Measurements from ENCODE around the gene EMX2.

The EMX2 gene

GRCh38 chr10:117541909-117542705, 439 bp upstream of the EMX2 start (continued):
- TF ChIP-seq ZBTB7A (tag by site-specific recombination; IDR thresholded peaks at IDR 0.05; ENCODE audit: low read depth) (peak; percentile 97; the same call in 1 of the 2 replicates), ZNF280D (tag by site-specific recombination; IDR thresholded peaks at IDR 0.05) (no peak), ZFHX2 (tag by site-specific recombination; conservative IDR thresholded peaks at IDR 0.05) (peak; percentile 100), ZNF132 (tag by site-specific recombination; IDR thresholded peaks at IDR 0.05; ENCODE audit: borderline replicate concordance) (no peak), ZFP37 (tag by site-specific recombination; IDR thresholded peaks at IDR 0.05) (peak; percentile 46; the same call in 1 of the 2 replicates), ZBTB10 (tag by site-specific recombination; IDR thresholded peaks at IDR 0.05) (peak; percentile 96), ZNF24 (tag by site-specific recombination; IDR thresholded peaks at IDR 0.05) (peak; percentile 43; the same call in 1 of the 2 replicates), ZNF335 (tag by site-specific recombination; conservative IDR thresholded peaks at IDR 0.05) (peak; percentile 86), ZNF488 (tag by site-specific recombination; IDR thresholded peaks at IDR 0.05) (no peak), KLF9 (tag by site-specific recombination; IDR thresholded peaks at IDR 0.05; ENCODE audit: low read depth) (peak; percentile 73), TSHZ1 (tag by site-specific recombination; IDR thresholded peaks at IDR 0.05; ENCODE audit: borderline replicate concordance) (peak; percentile 70; the same call in 1 of the 2 replicates)

GRCh38 chr10:117543225-117544003, 868 bp downstream of the EMX2 start:
- Histone ChIP-seq H3K9me3 (ENCODE audit: control insufficient read depth, insufficient read depth, low read depth, low read length) (no peaks in the 10 kb centered on the region), H3K36me3 (ENCODE audit: control insufficient read depth in 2 of 2, insufficient read depth in 1 of 2, low read length in 2 of 2) (peaks cover 0 to 4% of the 10 kb centered on the region in 2 experiments; a peak in 1 of 3 replicates), H3K4me3 (ENCODE audit: low read depth, low read length) (peak overlapping the region; percentile 72), H3K27ac (ENCODE audit: extremely low read depth, low read depth, low read length) (peak overlapping the region; percentile 74; the same call in 1 of the 2 replicates), H3K4me1 (ENCODE audit: control insufficient read depth, insufficient read depth, low read length) (peaks cover 10% of the 10 kb centered on the region)
- CTCF ChIA-PET, result interaction anchor here (2.0 kb wide), 1 partner anchor 916 kb away, joined by 6 read pairs; no protein-coding TSS in a partner anchor
- POLR2A ChIA-PET, result interaction anchor here (0.6 to 1.3 kb wide), 3 partner anchors 142 to 1699 kb away, joined by 3 to 4 read pairs (median 4); no protein-coding TSS in a partner anchor
- peak; percentile 90; the same call in 1 of the 2 replicates for TF ChIP-seq ZNF501 (tag by site-specific recombination; IDR thresholded peaks at IDR 0.05)
- TF ChIP-seq ZNF324 (tag by site-specific recombination; IDR thresholded peaks at IDR 0.05), result 0 out of 2 replicates have a peak, but pooled peaks have one; percentile 20
- peak; percentile 80 for TF ChIP-seq SP2 (tag by site-specific recombination; IDR thresholded peaks at IDR 0.05)
- TF ChIP-seq ZNF423 (tag by site-specific recombination; IDR thresholded peaks at IDR 0.05), result no peak
- TF ChIP-seq ZNF677 (tag by site-specific recombination; IDR thresholded peaks at IDR 0.05), result no peak
- no peak for TF ChIP-seq ZNF132 (tag by site-specific recombination; IDR thresholded peaks at IDR 0.05; ENCODE audit: borderline replicate concordance)
- TF ChIP-seq ZNF621 (tag by site-specific recombination; IDR thresholded peaks at IDR 0.05), result no peak
- peak; percentile 81 for TF ChIP-seq EGR2 (tag by site-specific recombination; IDR thresholded peaks at IDR 0.05; ENCODE audit: low read depth)
- no peak for TF ChIP-seq ZNF248 (tag by site-specific recombination; IDR thresholded peaks at IDR 0.05)
- peak; percentile 54; the same call in 1 of the 2 replicates for TF ChIP-seq ZBTB48 (tag by site-specific recombination; IDR thresholded peaks at IDR 0.05)
- TF ChIP-seq KLF16 (tag by site-specific recombination; IDR thresholded peaks at IDR 0.05), result peak; percentile 64
- 0 out of 2 replicates have a peak, but pooled peaks have one; percentile 47 for TF ChIP-seq ZNF692 (tag by site-specific recombination; IDR thresholded peaks at IDR 0.05)

Data from HEK293 (cell line).